GM19238 (cell line): ENCODE measurements around the gene CDK9.
"Not testable (repeated sequence)": the region's sequence is repeated elsewhere in the genome, so short reads cannot be mapped to it uniquely, and the experiment has no call there.

Experiments used
- DNase-seq: peaks from one replicate; pipeline ENCODE4 v3.0.0; 2011; ENCODE audit warnings: low spot score; ENCODE audit not compliant: insufficient read length

The CDK9 gene

DNA sequence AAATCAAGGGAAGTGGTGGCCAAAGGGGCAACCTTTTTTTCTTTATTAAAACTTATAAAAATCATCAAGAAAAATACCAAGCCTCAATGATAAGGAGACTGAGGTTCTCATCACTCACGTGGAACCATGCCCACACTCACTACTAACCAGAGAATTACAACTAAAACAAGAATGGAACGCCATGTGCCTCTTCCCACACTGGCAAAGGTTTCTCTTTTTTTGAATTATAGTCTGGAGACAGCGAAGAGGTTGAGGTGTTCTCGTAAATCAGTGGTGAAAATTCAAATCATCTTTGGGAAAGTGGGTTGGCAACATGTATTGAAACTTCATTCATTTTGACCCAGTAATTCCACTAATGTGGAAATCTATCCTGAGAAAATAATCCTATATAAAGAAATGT, 36.3 kb downstream of the CDK9 start:
- no peak for DNase-seq

GRCh38 chr9:127825319-127826051, 39.7 kb downstream of the CDK9 start:
- no peak for DNase-seq

GRCh38 chr9:127826253-127826913, 40.5 kb downstream of the CDK9 start:
- no peak for DNase-seq

- no peak for DNase-seq
Measured at GRCh38 chr9:127828262-127829031, 42.6 kb downstream of the CDK9 start.

DNA sequence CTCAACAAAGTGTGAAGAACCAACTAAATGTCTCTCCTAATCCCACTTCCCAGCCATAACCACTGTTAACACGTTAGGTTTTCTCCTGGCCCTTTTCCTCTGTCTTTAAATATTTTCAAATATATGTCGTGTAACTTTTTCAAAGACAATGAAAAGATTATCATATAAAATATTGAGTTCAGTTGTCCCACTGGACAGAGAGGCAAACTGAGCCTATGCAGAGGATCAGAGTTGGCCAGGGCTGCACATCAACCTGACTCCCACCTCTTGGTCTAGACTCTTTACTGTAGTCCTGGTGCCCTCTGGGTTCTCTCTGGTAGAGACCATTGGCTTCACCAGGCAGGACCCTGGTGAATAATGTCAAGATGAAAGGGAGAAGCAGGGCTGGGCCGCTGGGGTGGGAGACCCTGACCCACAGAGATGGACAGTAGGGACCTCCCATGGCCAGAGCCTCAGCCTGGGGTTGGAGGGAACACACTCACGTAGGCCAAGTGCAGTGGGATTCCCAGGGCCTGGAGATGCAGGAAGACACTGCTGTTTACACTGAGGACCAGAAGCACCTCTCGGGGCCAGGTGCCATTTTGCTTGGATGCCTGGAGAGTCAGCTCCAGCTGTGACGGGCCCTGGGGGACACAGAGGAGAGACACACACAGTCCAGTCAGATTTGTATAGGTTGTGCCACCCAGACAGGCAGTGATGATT, 43.5 kb downstream of the CDK9 start:
- no peak for DNase-seq

- DNase-seq: no peak
Measured at GRCh38 chr9:127832248-127832647, 46.4 kb downstream of the CDK9 start.

DNA sequence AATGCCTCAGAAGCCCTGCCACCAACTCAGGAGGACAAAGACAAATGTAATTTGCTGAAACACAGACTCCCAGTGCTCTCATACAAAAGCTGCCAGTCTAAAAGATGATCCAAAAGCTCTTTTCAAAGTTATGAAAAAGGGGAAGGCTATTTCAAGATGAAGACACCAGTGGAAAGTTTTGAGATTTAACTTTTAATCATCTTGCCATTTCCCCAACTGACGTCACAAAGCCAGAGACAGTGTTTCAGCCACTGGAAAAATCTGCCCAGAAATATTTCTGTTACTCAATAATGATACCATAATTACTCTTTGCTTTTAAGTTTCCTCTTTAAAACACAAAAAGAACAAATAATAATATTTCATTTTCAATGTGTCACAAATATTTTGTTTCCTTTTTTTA, 47.7 kb downstream of the CDK9 start:
- DNase-seq: no peak

GRCh38 chr9:127835991-127836516, 50.2 kb downstream of the CDK9 start:
- DNase-seq: no peak

DNA sequence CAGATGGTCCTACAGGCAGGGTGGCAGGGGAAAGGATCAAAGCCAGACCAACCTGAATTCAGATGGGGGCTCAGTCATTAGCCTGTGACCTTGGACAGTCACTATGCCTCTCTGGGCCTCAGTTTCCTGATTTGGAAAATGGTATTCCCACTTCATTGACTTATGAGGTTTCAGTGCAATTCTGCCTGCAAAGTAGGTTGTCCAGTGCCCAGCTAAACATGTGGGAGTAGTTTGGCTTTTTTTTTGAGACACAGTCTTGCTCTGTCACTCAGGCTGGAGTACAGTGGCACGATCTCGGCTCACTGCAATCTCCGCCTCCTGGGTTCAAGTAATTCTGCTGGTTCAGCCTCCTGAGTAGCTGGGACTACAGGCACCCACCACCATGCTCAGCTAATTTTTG, 50.7 kb downstream of the CDK9 start:
- not testable (repeated sequence) for DNase-seq

DNA sequence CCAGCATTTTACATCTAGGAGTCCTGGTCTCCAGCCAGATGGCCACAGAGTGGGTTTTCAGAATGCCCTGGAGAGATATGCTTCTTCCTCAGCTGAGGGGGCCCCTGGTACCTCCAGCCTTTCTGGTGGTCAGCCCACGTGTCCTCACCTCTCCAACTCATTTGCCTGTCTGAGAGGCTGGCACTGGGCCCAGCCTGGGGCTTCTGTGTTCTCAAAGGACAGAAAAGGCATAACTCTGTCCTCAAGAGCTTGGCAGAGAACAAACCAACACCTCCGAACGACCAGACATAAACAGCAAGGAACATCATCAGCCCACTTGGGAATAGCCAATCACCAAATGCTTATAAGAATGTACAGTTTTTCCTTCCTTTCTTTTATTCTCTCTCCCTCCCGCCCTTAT, 51.5 kb downstream of the CDK9 start:
- no peak for DNase-seq

GRCh38 chr9:127838375-127839078, 52.7 kb downstream of the CDK9 start:
- DNase-seq: no peak
